ENCODE data around the gene TRPV3.

- TF ChIP-seq FOXA3 (CRISPR knock-in tag; IDR thresholded peaks at IDR 0.05) (no peak), FOXP1 (IDR thresholded peaks at IDR 0.05) (no peak), FOXP1 (CRISPR knock-in tag; IDR thresholded peaks at IDR 0.05) (no peak), ZNF484 (CRISPR knock-in tag; IDR thresholded peaks at IDR 0.05; ENCODE audit: borderline replicate concordance, low read depth) (no peak)
These were observed 7.9 kb downstream of the TRPV3 start for GRCh38 chr17:3549610-3550162.
